Myocyte (in vitro differentiated cells): ENCODE results near the gene NPHP4. TPM values are rescaled to one million over a fixed set of nuclear protein-coding genes. Genes with fewer than 3 reads are reported as not detected.
A peak's percentile ranks its signal among the peaks of the same experiment; 100 is the strongest.

Experiments used
- DNase-seq: peaks from one replicate; pipeline ENCODE4 v3.0.0-alpha.2; 2012; ENCODE audit warnings: low read depth
- total RNA-seq: library from RNA; depleted of rRNA; stranded (reverse); fragments of >200 nt; gene quantifications from 2 replicates; pipeline ENCODE4 v1.2.3, GENCODE V29; 2014

Gene NPHP4
- total RNA-seq, 1 donor from 2014 or later = 2.9 TPM

- no peak for DNase-seq
Observed at GRCh38 chr1:5951846-5952410, 40.3 kb downstream of the NPHP4 start.

- DNase-seq = no peak
Observed at GRCh38 chr1:5950994-5951785, 41.0 kb downstream of the NPHP4 start.

- no peak for DNase-seq
Observed at GRCh38 chr1:5950201-5950895, 41.9 kb downstream of the NPHP4 start.

GRCh38 chr1:5949761-5950100 is 42.5 kb downstream of the NPHP4 start:
- no peak for DNase-seq

DNA sequence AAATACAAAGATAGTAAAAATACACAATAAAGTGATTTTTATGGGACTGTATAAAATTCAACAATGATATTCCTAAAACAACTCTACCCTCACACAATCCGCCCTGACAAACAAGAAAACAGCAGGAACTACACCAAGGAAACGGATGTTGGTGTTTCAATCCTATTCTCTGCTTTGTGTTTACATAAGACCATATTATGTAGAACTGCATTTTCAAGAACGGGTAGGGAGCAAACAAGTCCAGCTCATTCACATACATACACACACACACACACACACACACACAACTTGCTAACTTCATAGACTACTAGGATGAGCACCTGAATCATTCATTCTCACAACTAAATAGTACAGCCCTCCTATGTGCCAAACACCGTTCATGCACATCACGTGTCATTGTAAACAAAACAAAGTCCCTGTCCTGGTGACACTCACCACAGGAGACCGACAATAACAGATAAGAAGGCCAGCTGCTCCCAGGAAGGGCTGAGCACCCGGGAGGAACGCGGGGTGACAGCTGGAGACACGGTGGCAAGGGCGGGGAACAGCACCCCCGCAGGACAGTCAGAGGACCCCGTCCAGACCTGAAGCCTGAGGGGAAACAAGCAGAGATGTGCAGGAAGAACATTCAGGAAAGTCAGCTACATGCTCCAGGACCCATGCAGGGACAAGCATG is 43.0 kb downstream of the NPHP4 start:
- peak; percentile 69 for DNase-seq

DNA sequence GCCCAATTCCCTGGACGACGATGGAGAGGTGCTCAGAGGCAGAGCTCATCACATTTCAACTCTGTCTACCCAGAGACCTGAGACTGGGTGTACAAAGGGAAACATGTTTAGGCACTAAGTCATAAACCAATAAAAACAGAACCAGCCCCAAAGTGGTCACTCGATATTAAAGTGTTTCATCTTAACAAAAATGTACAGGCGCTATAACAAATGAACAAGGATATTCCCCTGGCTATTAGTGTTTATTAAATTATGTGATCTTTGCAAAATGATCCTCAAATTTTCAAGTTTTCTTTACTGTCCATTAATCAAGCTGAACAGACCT is 43.6 kb downstream of the NPHP4 start:
- DNase-seq = no peak

GRCh38 chr1:5947978-5948680 is 44.1 kb downstream of the NPHP4 start:
- no peak for DNase-seq

DNA sequence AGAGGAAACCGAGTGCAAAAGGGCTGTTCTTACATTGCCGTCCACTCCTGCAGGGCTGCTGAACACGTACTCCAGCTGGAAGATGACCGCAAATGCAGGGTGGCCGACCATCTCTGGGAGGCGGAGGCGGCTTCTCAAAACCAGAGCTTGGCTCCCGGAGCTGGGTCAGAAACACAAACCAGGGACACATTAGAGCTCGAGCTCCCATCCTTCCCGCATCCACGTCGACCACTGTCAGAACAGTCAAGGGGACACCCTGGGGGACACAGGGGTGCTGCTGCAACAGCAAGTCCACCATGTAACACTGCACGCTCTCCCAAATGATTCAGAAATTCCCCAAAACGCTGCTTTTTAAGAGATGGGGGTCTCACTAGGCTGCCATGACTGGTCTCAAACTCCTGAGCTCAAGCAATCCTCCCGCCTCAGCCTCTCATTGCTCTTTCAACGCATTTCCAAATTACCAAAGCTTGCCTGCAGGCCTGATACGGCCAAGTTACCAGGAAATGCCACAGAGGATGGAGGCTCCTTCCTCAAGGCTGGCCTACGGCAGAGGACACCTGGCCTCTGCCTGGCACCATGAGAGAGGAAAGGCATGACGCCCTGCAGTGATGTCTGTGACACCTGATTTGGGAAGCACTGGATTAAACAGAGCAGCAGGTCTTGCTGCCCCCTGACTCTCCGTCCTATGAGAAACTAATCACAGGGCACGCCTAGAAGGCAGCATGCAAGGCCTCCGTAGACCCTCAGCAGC is 45.0 kb downstream of the NPHP4 start:
- no peak for DNase-seq

GRCh38 chr1:5945445-5945844 is 46.8 kb downstream of the NPHP4 start:
- no peak for DNase-seq

DNA sequence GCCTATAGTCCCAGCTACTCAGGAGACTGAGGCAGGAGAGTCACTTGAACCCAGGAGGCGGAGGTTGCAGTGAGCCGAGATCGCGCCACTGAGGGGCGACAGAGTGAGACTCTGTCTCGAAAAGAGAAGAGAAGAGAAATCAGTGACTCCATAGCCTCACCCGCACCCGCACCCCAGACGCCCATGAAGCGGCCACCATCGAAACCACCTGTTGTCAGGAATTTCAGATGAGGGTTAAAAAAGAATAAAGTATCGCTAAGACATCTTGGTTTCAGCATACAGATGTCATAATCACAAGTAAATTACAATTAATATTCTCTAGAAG is 47.4 kb downstream of the NPHP4 start:
- no peak for DNase-seq

- DNase-seq = no peak
Observed at GRCh38 chr1:5944154-5944842, 47.9 kb downstream of the NPHP4 start.

DNA sequence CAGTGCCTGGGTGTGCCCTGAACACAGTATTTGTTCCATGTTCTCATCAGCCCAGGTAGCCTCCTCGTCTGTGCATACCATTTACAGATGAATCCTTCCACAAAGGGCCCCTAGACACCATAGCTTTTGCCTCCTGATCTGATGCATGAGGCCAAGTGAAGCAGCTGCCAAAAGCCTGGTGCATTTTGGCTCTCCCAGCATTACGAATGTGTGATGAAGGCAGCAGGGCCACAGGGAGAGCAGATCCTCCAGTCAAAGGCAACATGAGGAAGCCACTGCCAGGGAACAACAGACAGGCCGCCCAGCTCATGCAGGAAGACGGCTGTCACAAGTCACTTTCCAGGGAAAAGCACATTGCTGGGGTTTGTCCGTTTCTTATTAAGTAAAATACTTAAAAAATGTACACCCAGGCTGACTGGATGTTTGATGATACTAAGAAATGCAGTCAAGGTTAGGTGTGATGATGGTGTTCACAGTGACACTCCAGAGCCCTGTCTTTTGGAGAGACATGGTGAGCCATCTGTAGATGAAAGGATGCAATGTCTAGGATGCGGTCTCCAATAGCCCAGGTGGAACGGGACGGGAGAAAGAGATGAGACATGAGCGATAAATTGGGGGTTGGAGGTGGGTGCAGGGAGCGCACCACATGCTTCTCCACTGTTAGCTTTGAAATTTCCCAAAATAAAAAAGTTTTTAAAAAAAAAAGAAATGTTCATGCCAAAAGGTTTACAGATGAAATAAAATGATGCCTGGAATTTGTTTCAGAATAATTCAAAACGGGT is 48.7 kb downstream of the NPHP4 start:
- DNase-seq = no peak

DNA sequence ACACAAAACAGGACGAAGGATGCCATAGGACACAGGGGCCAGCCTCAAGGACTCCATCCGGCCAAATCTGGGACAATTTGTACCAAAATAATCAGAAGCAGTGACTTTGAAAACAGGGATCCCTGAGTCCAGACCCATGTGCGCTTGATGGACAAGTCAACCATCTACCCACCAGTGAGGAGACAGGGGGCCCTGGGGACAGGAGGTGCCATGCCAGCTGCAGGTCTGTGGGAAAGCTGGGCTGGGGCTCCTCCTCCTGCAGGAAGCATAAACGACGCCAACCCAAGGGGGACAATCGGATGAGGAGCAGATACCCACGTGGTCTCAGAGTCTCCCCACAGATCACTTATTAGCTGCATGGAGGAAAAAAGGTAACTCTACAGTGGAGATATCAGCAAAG is 50.6 kb downstream of the NPHP4 start:
- no peak for DNase-seq

DNA sequence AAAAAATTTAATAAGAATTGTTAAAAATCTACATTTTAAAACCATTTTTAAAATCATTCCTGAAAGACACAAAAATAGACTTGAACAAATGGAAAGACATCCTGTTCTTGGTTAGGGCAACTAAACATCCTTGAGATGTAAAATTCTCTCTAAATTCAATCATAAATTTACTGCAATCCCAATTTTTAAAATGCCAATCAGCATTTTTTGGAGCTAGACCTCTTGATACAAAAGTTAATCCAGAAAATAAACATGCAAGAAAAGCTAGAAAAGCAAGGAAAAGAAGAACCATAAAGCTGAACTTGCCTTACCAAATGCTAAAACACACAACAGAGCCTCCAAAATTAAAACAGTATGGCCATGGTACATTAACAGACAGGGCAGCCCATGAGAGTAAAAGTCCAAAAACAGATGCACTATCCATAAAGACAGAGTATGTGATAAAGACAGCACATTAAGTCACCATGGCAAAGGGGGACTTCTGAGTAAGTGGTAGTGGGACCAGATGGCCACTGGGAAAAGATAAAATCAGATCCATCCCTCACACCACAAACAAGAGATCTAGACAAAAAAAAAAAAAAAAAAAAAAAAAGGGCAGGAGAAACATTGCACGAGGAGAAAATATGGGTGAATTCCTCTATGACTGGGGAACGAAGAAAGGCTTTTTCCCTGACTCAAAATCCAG is 51.4 kb downstream of the NPHP4 start:
- DNase-seq = no peak

- peak; percentile 63 for DNase-seq
Observed at GRCh38 chr1:5939271-5940170, 52.7 kb downstream of the NPHP4 start.

GRCh38 chr1:5938101-5938646 is 54.1 kb downstream of the NPHP4 start:
- peak; percentile 89 for DNase-seq

- no peak for DNase-seq
Observed at GRCh38 chr1:5937373-5937857, 54.8 kb downstream of the NPHP4 start.
